Thyroid gland (tissue), 4 donors: ENCODE results near the gene PLEKHF1. TPM values are rescaled to one million over a fixed set of nuclear protein-coding genes. Genes with fewer than 3 reads are reported as not detected.

Experiments
- DNase-seq, 2 donors: peaks; one replicate each; pipeline ENCODE4 v3.0.0-alpha.2; 2019
- H3K27ac ChIP-seq, 3 donors: fragments of 200-600 bp; sonication (generic); 1 replicate in 2 of 3; 2 replicates in 1 of 3; pipeline ENCODE4 v1.5.1; 2016 to 2019; ENCODE audit warnings: mild to moderate bottlenecking in 1 of 3, moderate library complexity in 1 of 3
- H3K27me3 ChIP-seq: fragments of 200-600 bp; sonication (generic); one replicate; pipeline ENCODE4 v1.5.1; 2019
- H3K36me3 ChIP-seq, 2 donors: fragments of 200-600 bp; sonication (generic); one replicate each; pipeline ENCODE4 v1.5.1; 2016 to 2019
- H3K4me1 ChIP-seq, 2 donors: fragments of 200-600 bp; sonication (generic); one replicate each; pipeline ENCODE4 v1.5.1; 2017 to 2019
- H3K4me3 ChIP-seq, 3 donors: fragments of 200-600 bp; sonication (generic); replicated peaks in 1 of 3; 1 replicate in 2 of 3; 2 replicates in 1 of 3; pipeline ENCODE4 v1.5.1; 2016; ENCODE audit warnings: mild to moderate bottlenecking in 1 of 3
- H3K9me3 ChIP-seq: fragments of 200-600 bp; sonication (generic); one replicate; pipeline ENCODE4 v1.5.1; 2017
- POLR2A ChIP-seq, 2 donors: fragments of 450-650 bp; IDR thresholded peaks; one replicate each; pipeline ENCODE4 v1.6.1; 2017; ENCODE audit warnings: antibody characterized with exemption in 2 of 2, mild to moderate bottlenecking in 2 of 2, moderate library complexity in 1 of 2
- WGBS, 2 donors: methylation state at CpG; one replicate each; pipeline ENCODE4 v1.1.5; 2017; 5-methylcytosine and 5-hydroxymethylcytosine counted together
- intact Hi-C: fragments of 100-400 bp; cut with DNase I; formaldehyde crosslinking; loops from one replicate; pipeline ENCODE4 v1.15.1; 2023
- total RNA-seq, 4 donors: library from RNA; depleted of rRNA; stranded (reverse); fragments of >200 nt; gene quantifications; one replicate each; pipeline ENCODE4 v1.2.3, GENCODE V29; 2016
- TF ChIP-seq, protein P1 (sequence below), 6 experiments: fragments of 200-600 bp in 3 of 6; fragments of 450-650 bp in 3 of 6; sonication (generic) in 3 of 6; IDR thresholded peaks; one replicate each; pipeline ENCODE4 v1.5.1; 2016 to 2019; ENCODE audit warnings: antibody characterized with exemption in 6 of 6, mild to moderate bottlenecking in 2 of 6, inconsistent platforms in 1 of 6, moderate library complexity in 1 of 6

Gene PLEKHF1
- total RNA-seq, 4 donors from 2014 or later: 12.1 to 20.3 (median 16.5) TPM

DNA sequence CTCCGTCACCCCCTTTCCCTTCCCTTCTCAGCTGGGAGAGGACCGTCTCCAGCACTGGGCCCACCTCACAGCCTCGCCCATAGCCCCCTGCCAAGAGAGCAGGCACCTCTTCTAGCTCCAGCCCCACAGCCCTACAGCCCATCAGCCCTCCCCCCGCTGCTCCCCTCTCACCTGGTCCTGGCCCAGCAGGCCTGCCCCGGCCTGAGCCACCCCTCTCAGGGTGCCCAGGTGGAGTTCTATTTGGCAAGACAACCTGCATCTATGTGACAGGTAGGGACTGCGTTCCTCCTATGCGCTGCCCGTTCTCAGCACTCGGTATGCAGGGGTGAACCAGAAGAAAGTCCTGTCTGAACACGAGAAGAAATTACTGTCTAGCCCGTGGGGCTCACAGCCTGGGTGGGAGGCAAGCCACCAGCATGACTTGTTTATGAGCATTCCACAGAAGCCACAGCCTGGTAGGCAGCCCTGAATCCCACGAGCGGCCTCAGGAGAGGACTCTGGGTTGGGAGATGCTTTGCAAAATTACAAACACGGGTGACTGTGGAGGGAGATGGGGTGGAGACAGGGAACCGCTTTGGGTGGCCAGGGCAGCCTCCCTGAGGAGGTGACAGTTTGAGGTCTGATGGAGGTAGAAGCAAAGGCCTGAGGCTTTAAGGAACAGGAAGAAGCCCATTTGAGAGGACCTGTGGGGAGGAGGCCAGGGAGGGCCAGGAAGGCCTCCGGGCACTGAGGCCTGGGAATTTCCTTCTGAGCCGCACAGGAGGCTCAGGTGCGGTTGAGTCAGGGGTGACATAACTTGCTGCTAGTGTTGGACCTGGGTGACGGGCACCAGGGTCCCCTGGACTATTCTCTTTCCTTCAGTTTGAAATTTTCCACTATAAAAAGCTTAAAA, 1.2 kb upstream of the PLEKHF1 start:
- Histone ChIP-seq H3K36me3 (no peaks in the 10 kb centered on the region), H3K27ac (peak overlapping the region in 2 of 3 donors; percentile 56 to 63), H3K9me3 (no peaks in the 10 kb centered on the region), H3K4me3 (no peak overlapping the region), H3K4me1 (peaks cover 26 to 60% of the 10 kb centered on the region in 2 donors), H3K27me3 (no peaks in the 10 kb centered on the region)
- DNase-seq: no peak
- WGBS, 2 donors: 92 to 93% methylated on average over 19 of the region's 19 CpGs
- TF ChIP-seq POLR2A (IDR thresholded peaks at IDR 0.05): no peak
- TF ChIP-seq, protein P1, sequence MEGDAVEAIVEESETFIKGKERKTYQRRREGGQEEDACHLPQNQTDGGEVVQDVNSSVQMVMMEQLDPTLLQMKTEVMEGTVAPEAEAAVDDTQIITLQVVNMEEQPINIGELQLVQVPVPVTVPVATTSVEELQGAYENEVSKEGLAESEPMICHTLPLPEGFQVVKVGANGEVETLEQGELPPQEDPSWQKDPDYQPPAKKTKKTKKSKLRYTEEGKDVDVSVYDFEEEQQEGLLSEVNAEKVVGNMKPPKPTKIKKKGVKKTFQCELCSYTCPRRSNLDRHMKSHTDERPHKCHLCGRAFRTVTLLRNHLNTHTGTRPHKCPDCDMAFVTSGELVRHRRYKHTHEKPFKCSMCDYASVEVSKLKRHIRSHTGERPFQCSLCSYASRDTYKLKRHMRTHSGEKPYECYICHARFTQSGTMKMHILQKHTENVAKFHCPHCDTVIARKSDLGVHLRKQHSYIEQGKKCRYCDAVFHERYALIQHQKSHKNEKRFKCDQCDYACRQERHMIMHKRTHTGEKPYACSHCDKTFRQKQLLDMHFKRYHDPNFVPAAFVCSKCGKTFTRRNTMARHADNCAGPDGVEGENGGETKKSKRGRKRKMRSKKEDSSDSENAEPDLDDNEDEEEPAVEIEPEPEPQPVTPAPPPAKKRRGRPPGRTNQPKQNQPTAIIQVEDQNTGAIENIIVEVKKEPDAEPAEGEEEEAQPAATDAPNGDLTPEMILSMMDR (IDR thresholded peaks at IDR 0.05): no peak
- intact Hi-C loops: loop anchor here (10.0 kb wide), 1 partner anchor 51 kb away; the partner anchor contains the start of gene C19orf12

DNA sequence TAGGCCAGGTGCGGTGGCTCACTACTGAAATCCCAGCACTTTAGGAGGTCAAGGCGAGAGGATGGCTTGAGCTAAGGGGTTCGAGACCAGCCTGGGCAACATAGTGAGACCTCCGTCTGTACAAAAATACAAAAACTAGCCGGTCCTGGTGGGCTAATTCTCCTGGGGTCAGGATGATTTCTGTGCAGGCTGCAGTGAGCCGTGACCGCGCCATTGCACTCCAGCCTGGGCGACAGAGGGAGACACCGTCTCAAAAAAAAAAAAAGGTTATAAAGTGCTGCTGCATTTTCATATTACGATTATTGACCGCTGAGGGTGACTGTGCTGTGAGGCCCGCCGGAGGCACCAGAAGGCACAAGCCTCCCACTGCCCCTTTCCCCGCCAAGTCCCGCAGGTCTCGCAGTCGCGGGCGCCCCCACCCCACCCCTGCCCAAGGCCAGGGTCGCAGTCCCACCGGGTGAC, 477 bp upstream of the PLEKHF1 start:
- intact Hi-C loops: loop anchor here (10.0 kb wide), 1 partner anchor 50 kb away; the partner anchor contains the start of gene C19orf12
- no peak for TF ChIP-seq POLR2A (IDR thresholded peaks at IDR 0.05)
- TF ChIP-seq, protein P1 (IDR thresholded peaks at IDR 0.05): no peak
- peaks cover 26 to 60% of the 10 kb centered on the region in 2 donors for H3K4me1 ChIP-seq
- no peak for DNase-seq
- H3K36me3 ChIP-seq: no peaks in the 10 kb centered on the region
- peak overlapping the region in 2 of 3 donors; percentile 54 to 63 for H3K27ac ChIP-seq
- peak overlapping the region; percentile 30 to 93 (median 87) for H3K4me3 ChIP-seq
- 26 to 27% methylated on average over 18 to 20 of the region's 22 CpGs for WGBS, 2 donors
- no peaks in the 10 kb centered on the region for H3K27me3 ChIP-seq
- no peaks in the 10 kb centered on the region for H3K9me3 ChIP-seq

DNA sequence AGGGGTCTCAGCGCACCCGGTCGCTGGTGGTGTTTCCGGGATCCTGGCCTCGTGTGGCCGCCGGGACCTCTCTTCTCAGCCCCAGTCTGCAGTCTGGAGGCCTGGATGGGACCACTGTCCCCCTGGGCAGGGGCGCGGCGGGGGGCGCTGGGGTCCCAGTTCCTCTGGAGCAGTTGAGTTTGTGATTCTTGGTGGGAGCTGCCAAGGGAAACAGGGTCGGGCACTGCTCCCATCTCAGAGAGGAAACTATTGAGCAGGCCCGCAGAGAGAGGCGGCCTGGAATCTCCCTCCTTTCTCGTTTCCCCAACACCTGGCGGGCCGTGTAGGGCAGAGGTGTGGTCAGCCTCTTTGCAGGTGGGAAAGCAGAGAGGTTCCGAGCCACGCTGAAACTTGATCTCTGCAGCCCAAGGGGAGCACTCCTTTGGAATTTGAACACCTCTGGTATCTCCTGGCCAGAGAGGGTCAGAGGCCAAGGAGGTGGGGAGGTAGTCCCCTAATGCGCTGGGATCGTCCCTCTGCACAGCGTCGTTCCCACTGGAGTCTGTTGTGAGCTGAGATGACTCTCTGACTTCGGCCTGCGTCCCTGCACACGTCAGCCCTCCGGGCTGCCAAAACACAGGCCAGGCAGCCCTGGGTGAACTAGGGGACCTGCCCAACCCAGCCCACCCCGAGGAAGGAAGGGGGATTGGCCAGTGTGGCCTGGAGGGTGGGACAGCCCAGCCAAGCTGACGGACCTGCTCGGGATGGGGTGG, 741 bp downstream of the PLEKHF1 start:
- H3K9me3 ChIP-seq: no peaks in the 10 kb centered on the region
- peak overlapping the region; percentile 30 to 93 (median 87) for H3K4me3 ChIP-seq
- DNase-seq: peak; percentile 30 to 45
- intact Hi-C loops: loop anchor here (10.0 kb wide), 1 partner anchor 49 kb away; the partner anchor contains the start of gene C19orf12
- TF ChIP-seq, protein P1 (IDR thresholded peaks at IDR 0.05): no peak
- peak in 1 of 2 donors; percentile 26 for TF ChIP-seq POLR2A (IDR thresholded peaks at IDR 0.05)
- H3K36me3 ChIP-seq: no peaks in the 10 kb centered on the region
- peaks cover 26 to 64% of the 10 kb centered on the region in 2 donors for H3K4me1 ChIP-seq
- H3K27me3 ChIP-seq: no peaks in the 10 kb centered on the region
- H3K27ac ChIP-seq: peak overlapping the region; percentile 64 to 81 (median 66)
- WGBS, 2 donors: 3 to 12% methylated on average over 15 to 17 of the region's 30 CpGs

DNA sequence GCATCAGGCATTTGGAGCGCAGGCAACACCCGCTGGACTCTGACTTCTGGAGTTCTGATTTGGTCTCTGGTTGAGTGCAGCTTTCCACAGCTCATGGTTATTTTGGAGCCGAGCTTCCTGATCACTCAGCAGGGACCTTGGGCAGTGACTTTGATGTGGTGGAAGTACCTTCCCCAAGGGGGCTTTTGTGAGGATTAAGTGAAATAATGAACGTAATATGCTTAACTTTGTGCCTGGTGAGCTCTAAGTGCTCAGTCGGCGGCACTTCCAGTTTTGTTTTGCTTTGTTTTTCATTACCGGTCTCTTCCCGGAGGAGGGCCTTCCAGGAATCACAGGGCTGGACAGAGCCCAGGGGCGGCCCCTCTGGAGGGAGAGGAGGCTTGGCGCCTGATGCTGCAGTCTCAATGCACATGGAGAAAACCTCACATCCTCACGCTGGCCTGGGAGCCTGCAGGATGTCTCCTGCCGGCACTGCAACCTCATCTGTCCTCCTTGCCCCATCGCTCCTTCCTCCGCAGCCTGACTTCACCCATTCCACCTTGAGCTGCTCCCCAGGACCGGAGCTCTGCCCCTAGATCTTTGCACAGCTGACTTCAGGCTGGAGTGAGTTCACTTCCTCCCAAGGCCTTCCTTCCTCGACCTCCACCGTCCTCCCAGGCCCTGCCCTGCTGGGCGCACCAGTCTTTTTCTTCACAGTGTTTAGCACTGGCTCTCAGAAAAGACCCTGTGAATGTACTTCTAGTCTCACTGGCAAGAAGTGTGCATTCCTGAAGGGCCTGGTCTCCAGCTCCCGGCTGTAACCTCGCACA, 1.5 kb downstream of the PLEKHF1 start:
- peak; percentile 68 for DNase-seq
- H3K36me3 ChIP-seq: no peaks in the 10 kb centered on the region
- H3K4me1 ChIP-seq: peaks cover 26 to 72% of the 10 kb centered on the region in 2 donors
- H3K27ac ChIP-seq: peak overlapping the region; percentile 64 to 81 (median 66)
- 23 to 28% methylated on average over 18 to 20 of the region's 20 CpGs for WGBS, 2 donors
- no peaks in the 10 kb centered on the region for H3K9me3 ChIP-seq
- intact Hi-C loops: loop anchor here (10.0 kb wide), 1 partner anchor 48 kb away; the partner anchor contains the start of gene C19orf12
- peak overlapping the region; percentile 24 to 93 (median 30) for H3K4me3 ChIP-seq
- TF ChIP-seq, protein P1 (IDR thresholded peaks at IDR 0.05): no peak
- TF ChIP-seq POLR2A (IDR thresholded peaks at IDR 0.05): peak in 1 of 2 donors; percentile 3
- H3K27me3 ChIP-seq: no peaks in the 10 kb centered on the region
